ENCODE data around the gene SLAMF7.
"Not testable (repeated sequence)": the region's sequence is repeated elsewhere in the genome, so short reads cannot be mapped to it uniquely, and the experiment has no call there.

DNA sequence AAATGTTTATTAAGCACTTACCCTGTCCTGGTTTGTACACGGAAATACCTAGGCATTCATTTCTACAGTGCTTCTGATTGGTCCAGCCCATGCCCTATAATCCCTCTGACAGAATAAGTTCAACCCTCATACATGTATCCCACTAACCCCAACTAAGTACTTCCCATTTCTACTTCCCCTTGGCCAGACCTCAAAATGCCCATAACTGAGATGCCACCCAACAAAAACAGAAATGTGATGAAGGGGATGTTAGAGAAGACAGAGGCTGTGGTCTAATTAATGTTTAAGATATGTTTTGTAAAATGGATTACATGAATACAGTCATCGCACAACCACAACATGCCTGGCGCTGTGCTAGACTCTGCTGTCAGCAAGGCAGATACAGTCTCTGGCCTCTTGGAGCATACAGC is 33.8 kb upstream of the SLAMF7 start:
- TF ChIP-seq, protein P1, sequence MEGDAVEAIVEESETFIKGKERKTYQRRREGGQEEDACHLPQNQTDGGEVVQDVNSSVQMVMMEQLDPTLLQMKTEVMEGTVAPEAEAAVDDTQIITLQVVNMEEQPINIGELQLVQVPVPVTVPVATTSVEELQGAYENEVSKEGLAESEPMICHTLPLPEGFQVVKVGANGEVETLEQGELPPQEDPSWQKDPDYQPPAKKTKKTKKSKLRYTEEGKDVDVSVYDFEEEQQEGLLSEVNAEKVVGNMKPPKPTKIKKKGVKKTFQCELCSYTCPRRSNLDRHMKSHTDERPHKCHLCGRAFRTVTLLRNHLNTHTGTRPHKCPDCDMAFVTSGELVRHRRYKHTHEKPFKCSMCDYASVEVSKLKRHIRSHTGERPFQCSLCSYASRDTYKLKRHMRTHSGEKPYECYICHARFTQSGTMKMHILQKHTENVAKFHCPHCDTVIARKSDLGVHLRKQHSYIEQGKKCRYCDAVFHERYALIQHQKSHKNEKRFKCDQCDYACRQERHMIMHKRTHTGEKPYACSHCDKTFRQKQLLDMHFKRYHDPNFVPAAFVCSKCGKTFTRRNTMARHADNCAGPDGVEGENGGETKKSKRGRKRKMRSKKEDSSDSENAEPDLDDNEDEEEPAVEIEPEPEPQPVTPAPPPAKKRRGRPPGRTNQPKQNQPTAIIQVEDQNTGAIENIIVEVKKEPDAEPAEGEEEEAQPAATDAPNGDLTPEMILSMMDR (IDR thresholded peaks at IDR 0.05), result not testable (repeated sequence)
- TF ChIP-seq POLR2A (IDR thresholded peaks at IDR 0.05), result not testable (repeated sequence)

All from right lobe of liver (tissue), 4 donors.